Natural killer cell (primary cell): ENCODE results near the gene NDUFC1. TPM values are rescaled to one million over a fixed set of nuclear protein-coding genes. Genes with fewer than 3 reads are reported as not detected.

Experiments
- ATAC-seq, 3 donors: fragments of 150-1000 bp in 2 of 3; fragments of 200-7000 bp in 1 of 3; cut with Tn5 transposase; 1 replicate in 1 of 3; 2 replicates in 2 of 3; pipeline ENCODE4 v1.10.0; 2021; ENCODE audit warnings: mild to moderate bottlenecking in 2 of 3, moderate library complexity in 2 of 3
- DNase-seq, 2 donors: peaks; one replicate each; pipeline versions ENCODE4 v3.0.0 to v3.0.0-alpha.2; 2013 to 2021; ENCODE audit warnings: mixed read lengths in 1 of 2
- H3K27ac ChIP-seq: one replicate; pipeline ENCODE4 v1.5.1; 2013; ENCODE audit warnings: mild to moderate bottlenecking, low read length
- H3K27me3 ChIP-seq: one replicate; pipeline ENCODE4 v1.6.1; 2013; ENCODE audit warnings: low read length; ENCODE audit not compliant: control insufficient read depth, insufficient read depth
- H3K36me3 ChIP-seq: one replicate; pipeline ENCODE4 v1.6.1; 2013; ENCODE audit warnings: low read length; ENCODE audit not compliant: control insufficient read depth, insufficient read depth
- H3K4me1 ChIP-seq: one replicate; pipeline ENCODE4 v1.6.1; 2013; ENCODE audit warnings: low read length; ENCODE audit not compliant: control insufficient read depth, insufficient read depth
- H3K4me3 ChIP-seq: one replicate; pipeline ENCODE4 v1.5.1; 2013; ENCODE audit warnings: low read length
- H3K9me3 ChIP-seq: one replicate; pipeline ENCODE4 v1.6.1; 2013; ENCODE audit warnings: low read length; ENCODE audit not compliant: control insufficient read depth, insufficient read depth
- H3K27ac Mint-ChIP-seq, 2 donors: one replicate each; pipeline ENCODE4 v1.8.0; 2022; ENCODE audit warnings: mild to moderate bottlenecking in 2 of 2, mixed read lengths in 2 of 2, moderate library complexity in 1 of 2
- H3K27me3 Mint-ChIP-seq, 2 donors: one replicate each; pipeline ENCODE4 v1.8.0; 2022; ENCODE audit warnings: low read depth in 2 of 2, mixed read lengths in 2 of 2
- H3K36me3 Mint-ChIP-seq: one replicate; pipeline ENCODE4 v1.8.0; 2022; ENCODE audit warnings: mixed read lengths
- H3K4me1 Mint-ChIP-seq, 2 donors: one replicate each; pipeline ENCODE4 v1.8.0; 2022; ENCODE audit warnings: mixed read lengths in 2 of 2
- H3K4me3 Mint-ChIP-seq: one replicate; pipeline ENCODE4 v1.8.0; 2022; ENCODE audit warnings: mild to moderate bottlenecking, moderate library complexity, mixed read lengths
- H3K9me3 Mint-ChIP-seq, 2 donors: one replicate each; pipeline ENCODE4 v1.8.0; 2022; ENCODE audit warnings: mixed read lengths in 2 of 2
- WGBS: methylation state at CpG from one replicate; pipeline ENCODE4 v1.1.7; 2013; ENCODE audit warnings: missing lambda C conversion rate; ENCODE audit not compliant: insufficient coverage; 5-methylcytosine and 5-hydroxymethylcytosine counted together
- intact Hi-C: fragments of 100-400 bp; cut with micrococcal nuclease; formaldehyde crosslinking; loops from one replicate; pipeline ENCODE4 v1.14.2; 2022
- total RNA-seq, 4 donors: library from RNA; stranded (reverse); fragments of 120-200 nt in 1 of 4; gene quantifications; one replicate each; pipeline versions ENCODE4 v1.2.3 to v1.2.4, GENCODE V29; 2013 to 2022
- TF ChIP-seq, protein P1 (sequence below): fragments of 200-600 bp; IDR thresholded peaks from one replicate; pipeline ENCODE4 v1.8.0; 2022; ENCODE audit warnings: antibody characterized with exemption

Gene NDUFC1
- total RNA-seq, 3 donors from 2014 or later (not counting 1 experiment from before 2014, with no cell fraction given): 14.0 to 15.8 (median 14.3) TPM

DNA sequence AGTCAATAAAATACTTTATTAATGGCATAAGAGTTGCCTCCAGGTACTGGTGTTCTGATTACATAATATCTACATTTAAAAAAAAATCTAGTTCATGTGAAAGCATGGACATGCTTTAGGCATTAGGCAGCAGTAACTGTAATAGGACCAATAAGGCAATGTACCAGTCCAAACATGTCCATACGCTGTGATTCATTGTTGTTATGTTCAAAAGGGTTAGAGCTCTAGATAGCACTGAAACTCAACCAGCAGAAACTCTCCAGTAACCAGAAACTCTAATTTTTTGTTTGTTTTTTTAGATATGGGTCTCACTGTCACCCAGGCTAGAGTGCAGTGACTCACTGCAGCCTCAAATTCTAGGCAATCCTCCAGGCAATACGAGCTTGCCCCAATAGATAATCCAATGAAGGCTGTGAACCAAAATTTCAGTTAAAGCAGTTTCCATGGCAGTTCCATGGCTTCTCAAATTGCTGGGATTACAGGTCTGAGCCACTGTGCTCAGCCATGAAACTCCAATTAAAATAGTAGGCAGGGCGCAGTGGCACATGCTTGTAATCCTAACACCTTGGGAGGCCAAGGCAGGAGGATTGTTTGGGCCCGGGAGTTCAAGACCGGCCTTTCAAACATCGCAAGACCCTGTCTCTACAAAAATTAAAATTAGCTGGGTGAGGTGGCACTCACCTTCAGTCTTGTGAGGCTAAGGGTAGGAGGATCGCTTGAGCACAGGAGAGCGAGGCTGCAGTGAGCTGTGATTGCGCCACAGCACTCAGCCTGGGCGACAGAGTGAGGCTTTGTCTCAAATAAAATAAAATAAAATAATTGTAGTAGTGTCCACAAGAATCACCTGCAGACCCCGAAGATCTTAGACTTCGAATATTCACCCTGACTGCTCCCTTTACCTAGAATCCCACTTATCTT lies 58.6 kb downstream of the NDUFC1 start:
- no peaks in the 10 kb centered on the region for H3K36me3 ChIP-seq
- no peaks in the 10 kb centered on the region for H3K27me3 ChIP-seq
- WGBS: 97% methylated on average over 11 of the region's 12 CpGs
- H3K9me3 ChIP-seq: no peaks in the 10 kb centered on the region
- ATAC-seq: no peak
- TF ChIP-seq, protein P1, sequence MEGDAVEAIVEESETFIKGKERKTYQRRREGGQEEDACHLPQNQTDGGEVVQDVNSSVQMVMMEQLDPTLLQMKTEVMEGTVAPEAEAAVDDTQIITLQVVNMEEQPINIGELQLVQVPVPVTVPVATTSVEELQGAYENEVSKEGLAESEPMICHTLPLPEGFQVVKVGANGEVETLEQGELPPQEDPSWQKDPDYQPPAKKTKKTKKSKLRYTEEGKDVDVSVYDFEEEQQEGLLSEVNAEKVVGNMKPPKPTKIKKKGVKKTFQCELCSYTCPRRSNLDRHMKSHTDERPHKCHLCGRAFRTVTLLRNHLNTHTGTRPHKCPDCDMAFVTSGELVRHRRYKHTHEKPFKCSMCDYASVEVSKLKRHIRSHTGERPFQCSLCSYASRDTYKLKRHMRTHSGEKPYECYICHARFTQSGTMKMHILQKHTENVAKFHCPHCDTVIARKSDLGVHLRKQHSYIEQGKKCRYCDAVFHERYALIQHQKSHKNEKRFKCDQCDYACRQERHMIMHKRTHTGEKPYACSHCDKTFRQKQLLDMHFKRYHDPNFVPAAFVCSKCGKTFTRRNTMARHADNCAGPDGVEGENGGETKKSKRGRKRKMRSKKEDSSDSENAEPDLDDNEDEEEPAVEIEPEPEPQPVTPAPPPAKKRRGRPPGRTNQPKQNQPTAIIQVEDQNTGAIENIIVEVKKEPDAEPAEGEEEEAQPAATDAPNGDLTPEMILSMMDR: no peak
- H3K27ac ChIP-seq: no peak overlapping the region
- DNase-seq: no peak
- Mint-ChIP-seq H3K9me3 (no peaks in the 10 kb centered on the region), H3K27me3 (no peaks in the 10 kb centered on the region), H3K4me3 (no peak overlapping the region), H3K4me1 (no peaks in the 10 kb centered on the region), H3K36me3 (no peaks in the 10 kb centered on the region), H3K27ac (no peak overlapping the region)
- intact Hi-C loops: no loop called here
- no peaks in the 10 kb centered on the region for H3K4me1 ChIP-seq
- no peak overlapping the region for H3K4me3 ChIP-seq

DNA sequence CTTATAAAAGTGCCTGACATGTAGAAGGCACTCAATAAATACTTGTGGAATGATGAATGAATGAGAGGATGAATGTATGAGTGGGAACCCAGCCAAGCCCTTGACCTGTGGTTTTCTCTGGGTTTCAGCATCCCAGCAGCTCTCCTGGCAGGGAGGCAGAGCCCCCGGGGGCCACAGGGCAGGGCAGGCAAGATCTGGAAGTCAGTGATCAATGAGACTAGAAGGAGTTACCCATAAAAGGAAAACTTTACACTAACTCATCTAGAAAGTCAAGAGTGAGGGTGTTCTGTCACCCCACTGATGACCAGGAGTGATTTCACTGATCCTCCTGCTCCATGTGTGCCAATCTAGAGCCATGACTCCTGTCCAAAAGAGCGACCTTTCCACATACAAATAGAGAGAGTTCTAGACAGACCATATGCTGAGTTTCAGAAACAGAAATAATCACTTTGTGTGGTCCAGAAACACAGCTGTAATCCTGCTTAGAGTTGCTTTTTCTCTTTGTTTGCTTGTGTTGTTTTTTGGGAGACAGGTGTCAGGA lies 59.7 kb downstream of the NDUFC1 start:
- no peak overlapping the region for H3K27ac Mint-ChIP-seq
- no peaks in the 10 kb centered on the region for H3K27me3 Mint-ChIP-seq
- H3K36me3 ChIP-seq: no peaks in the 10 kb centered on the region
- no peaks in the 10 kb centered on the region for H3K9me3 Mint-ChIP-seq
- H3K27me3 ChIP-seq: no peaks in the 10 kb centered on the region
- no peaks in the 10 kb centered on the region for H3K9me3 ChIP-seq
- ATAC-seq (no peak), DNase-seq (no peak)
- intact Hi-C loops: no loop called here
- no peaks in the 10 kb centered on the region for H3K36me3 Mint-ChIP-seq
- no peak overlapping the region for H3K4me3 Mint-ChIP-seq
- no peaks in the 10 kb centered on the region for H3K4me1 ChIP-seq
- H3K4me1 Mint-ChIP-seq: no peaks in the 10 kb centered on the region
- H3K4me3 ChIP-seq: no peak overlapping the region
- 83% methylated on average over 2 of the region's 2 CpGs for WGBS
- H3K27ac ChIP-seq: no peak overlapping the region
- TF ChIP-seq, protein P1: no peak

DNA sequence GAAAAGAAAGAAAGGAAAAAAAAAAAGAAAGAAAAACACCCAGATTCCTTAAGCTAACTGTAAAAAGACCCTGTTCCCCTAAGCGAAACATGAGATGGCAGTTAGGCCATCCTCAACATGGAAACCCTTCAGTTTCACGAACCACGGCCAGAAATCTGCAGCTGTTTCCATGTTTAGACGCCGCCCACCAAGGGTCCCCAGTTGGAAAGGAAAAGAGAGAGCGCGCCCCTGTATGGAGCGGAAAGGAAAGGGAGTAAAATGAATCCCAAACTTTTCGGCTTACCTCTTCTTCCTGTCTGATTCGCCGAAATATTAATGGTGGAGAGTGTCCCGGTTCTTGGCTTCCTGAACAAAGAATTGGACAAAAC lies 60.5 kb downstream of the NDUFC1 start:
- TF ChIP-seq, protein P1: no peak
- Mint-ChIP-seq H3K4me3 (no peak overlapping the region), H3K27me3 (no peaks in the 10 kb centered on the region), H3K36me3 (no peaks in the 10 kb centered on the region), H3K27ac (no peak overlapping the region), H3K4me1 (no peaks in the 10 kb centered on the region), H3K9me3 (no peaks in the 10 kb centered on the region)
- Histone ChIP-seq H3K27me3 (no peaks in the 10 kb centered on the region), H3K27ac (no peak overlapping the region), H3K4me3 (no peak overlapping the region), H3K4me1 (no peaks in the 10 kb centered on the region), H3K9me3 (no peaks in the 10 kb centered on the region), H3K36me3 (no peaks in the 10 kb centered on the region)
- intact Hi-C loops: no loop called here
- no peak for DNase-seq
- ATAC-seq: no peak
- WGBS: 96% methylated on average over 12 of the region's 12 CpGs
